HG03439 (cell line): ENCODE data around the gene PCED1A.
"Not testable (repeated sequence)": the region's sequence is repeated elsewhere in the genome, so short reads cannot be mapped to it uniquely, and the experiment has no call there.

Experiments
- ATAC-seq: cut with Tn5 transposase; IDR thresholded peaks from one replicate; pipeline ENCODE4 v1.9.1; 2021; ENCODE audit warnings: mild to moderate bottlenecking, moderate library complexity; ENCODE audit not compliant: unreplicated experiment

The PCED1A gene

GRCh38 chr20:2831206-2831605 is 9.2 kb downstream of the PCED1A start:
- not testable (repeated sequence) for ATAC-seq

GRCh38 chr20:2829376-2829775 is 11.1 kb downstream of the PCED1A start:
- ATAC-seq: no peak

- no peak for ATAC-seq
Observed at GRCh38 chr20:2826655-2827054, 13.8 kb downstream of the PCED1A start.

- no peak for ATAC-seq
Observed at GRCh38 chr20:2825761-2826160, 14.7 kb downstream of the PCED1A start.

DNA sequence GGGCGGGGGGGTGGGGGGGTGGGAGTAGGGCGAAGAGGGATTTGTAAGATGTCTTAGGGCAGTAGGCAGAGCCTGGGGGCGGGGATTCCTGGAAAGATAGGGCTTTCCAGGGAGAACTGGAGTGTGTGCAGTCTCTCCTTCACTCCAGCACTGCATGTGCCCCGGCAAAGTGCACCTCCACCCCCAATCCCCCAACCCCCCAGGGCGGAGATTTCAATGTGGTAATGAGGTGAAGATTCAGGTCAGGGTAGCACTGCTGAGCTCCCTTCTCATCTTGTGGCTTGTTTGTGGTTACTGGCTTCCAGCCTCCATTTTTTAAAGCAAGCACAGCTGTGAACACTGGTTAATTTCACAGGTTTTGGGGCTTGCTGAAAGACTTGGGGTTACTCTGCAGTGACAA is 18.4 kb downstream of the PCED1A start:
- no peak for ATAC-seq

DNA sequence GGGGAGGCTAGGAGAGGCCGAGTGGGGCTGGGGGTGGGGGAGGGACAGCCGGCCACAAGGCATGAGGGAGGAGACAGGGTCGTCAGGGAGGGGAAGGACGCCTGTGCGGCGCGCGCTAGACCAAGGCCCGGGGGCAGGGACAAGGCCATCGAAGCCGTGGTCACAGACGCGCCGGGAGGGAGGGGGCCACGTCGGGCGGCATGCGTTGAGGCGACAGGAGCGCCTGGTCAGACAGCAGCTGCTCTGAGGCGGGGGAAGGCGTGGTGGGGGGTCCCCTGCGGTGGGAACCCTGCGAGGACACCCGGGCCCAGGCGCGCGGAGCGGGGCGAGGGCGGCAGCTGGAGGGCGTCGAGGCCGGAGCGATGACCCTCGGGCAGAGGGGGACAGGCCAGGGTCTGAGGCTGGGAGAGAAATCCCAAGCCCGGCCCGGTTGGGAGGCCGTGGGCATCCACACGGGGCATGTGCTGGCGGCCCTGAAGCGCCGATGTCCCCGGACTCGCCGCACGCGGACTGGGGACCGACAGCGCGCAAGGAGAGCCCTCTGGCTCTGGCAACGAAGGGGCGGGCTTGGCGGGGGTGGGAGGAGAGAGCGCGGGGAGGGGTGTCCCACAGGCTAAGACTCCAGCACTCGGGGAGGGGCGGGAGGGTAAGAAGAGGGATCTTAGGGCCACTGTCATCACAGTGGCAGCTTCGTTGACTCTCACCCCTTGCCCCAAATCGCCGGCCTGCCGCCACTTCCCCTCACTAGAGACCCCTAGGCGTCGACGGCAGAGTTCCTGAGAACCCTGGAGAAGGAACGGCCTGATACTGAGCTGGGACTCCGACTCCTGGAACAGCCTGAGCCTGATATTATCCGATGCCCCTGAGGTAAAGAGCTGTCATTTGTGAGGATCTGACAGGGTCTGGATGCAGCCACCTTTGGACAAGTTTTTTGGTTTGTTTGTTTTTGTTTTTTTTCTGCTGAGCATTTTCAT is 19.3 kb downstream of the PCED1A start:
- ATAC-seq: no peak

DNA sequence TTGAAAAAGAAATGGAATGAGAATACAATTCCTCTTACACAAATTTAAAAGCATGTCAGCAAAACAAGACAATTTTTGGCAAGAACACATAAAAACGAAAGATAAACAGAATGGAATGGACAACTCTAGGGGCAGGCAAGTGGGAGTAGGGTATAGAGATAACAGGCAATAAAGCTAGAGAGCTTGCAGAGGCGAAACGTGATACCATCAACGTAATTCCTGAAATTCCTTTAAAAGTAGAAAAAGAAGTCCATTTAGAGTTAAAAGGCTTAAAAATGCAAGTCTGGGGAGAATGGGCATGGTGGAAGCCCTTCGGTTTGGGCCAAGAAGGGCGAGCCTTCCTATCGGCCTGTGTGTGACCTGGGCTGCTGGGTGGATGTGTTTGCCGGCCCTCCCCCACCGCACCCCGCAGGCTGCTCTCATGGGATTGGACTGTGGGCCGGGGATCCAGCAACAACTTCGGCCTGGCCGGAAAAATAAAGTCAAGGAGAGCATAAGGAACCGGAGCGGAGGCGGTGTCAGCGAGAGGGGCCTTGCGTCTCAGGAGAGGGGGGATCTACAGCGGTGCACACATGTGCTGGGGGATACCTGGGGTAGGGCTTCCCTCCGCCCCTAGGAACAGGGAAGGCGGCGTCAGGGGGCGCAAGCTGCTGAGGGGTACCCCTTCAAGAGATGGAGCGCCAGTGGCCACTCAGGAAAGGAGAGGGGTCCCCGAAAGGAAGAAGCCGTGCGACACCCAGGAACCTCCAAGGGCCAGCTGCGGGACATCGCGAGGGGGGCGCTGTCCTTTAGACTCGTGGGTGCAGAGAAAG is 20.2 kb downstream of the PCED1A start:
- ATAC-seq: no peak

DNA sequence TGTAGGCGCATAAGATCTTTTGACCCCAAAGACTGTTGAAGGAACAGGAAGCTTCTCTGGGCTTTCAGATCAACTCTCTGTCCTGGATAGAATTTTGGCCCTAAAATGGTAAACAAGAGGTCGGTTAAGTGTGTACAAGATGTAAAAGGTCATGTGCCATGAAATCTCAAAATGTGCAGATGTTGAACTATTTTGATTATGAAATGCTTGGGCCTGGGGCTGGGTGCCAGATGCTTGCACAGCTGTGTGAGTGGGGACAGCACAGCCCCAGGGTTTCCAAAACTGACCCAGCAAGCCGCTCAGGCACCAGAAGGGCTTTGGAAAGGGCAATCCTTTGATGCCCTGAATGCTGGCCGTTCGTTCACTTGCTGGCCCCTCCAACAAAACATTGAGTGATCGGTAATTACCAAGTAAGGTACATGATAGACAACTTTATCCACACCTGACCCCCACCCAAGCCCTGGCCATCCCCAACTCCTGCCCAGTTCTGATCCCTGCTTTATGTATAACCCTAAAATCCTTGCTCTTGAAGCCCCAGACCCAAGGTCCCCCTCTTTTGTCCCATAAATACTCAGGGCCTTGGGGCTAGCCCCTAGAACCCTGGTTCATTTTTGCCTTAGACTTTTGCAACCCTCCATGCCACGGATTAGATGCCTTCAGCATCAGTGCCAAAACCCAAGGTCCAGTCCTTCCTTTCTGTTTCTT is 22.4 kb downstream of the PCED1A start:
- ATAC-seq: no peak

DNA sequence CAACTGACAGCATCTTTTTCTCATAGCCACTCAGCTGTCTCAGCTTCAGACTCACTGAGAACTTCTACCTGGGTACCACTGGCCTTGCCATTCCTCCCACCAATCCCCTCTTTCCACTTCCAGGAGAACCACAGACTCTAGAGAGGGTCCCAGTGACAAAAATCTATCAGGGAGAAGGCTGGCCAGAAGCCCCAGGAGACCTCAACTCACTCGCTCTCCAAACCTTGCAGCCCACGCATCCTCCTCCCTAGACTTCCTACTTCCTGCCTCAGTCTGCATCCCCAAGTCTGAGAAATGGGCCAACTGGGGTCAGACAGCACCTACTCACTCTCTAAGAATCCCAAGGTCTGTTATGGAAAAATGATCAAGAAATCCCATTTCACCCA is 23.1 kb downstream of the PCED1A start:
- ATAC-seq: no peak

- no peak for ATAC-seq
Observed at GRCh38 chr20:2816583-2817340, 23.7 kb downstream of the PCED1A start.

DNA sequence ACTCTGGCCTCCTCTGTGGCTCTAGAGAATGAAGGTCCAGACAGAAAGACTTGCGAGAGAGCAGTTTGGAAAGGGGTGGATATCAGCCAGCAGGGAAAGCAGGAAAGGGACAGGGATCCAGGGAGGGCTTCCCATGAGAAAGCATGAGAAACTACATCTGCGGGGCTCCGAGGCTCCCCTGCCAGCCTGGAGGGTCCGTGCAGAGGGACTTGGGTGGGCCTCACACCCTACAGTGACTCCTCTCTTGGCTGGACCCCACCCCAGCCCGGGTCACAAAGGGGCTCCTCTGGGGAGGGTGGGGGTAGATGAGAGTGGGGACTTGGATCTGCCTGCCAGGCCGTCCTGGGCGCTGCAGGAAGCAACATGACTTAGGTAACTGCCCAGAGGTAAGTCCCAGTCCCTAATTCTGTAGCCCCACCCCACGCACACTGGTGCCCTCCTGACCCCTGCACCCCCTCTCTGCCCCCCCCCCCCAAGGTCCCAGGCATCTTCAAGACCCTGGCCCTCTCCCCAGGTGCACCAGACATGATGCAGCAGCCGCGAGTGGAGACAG is 24.3 kb downstream of the PCED1A start, which contains the start of gene TMEM239:
TSS of gene TMEM239 (plus strand) at position 335 of the 553 bp plus-strand sequence. CDS start at position 526, 191 bp downstream.
- ATAC-seq: no peak

GRCh38 chr20:2815242-2815900 is 25.1 kb downstream of the PCED1A start:
- no peak for ATAC-seq

GRCh38 chr20:2814587-2815051 is 25.8 kb downstream of the PCED1A start, which contains the start of gene C20orf141:
Gene C20orf141 (plus strand): TSS chr20:2814987. CDS start chr20:2815185, 198 bp downstream.
- ATAC-seq: no peak

GRCh38 chr20:2814076-2814475 is 26.4 kb downstream of the PCED1A start:
- ATAC-seq: no peak

- no peak for ATAC-seq
Observed at GRCh38 chr20:2812189-2812588, 28.3 kb downstream of the PCED1A start.

DNA sequence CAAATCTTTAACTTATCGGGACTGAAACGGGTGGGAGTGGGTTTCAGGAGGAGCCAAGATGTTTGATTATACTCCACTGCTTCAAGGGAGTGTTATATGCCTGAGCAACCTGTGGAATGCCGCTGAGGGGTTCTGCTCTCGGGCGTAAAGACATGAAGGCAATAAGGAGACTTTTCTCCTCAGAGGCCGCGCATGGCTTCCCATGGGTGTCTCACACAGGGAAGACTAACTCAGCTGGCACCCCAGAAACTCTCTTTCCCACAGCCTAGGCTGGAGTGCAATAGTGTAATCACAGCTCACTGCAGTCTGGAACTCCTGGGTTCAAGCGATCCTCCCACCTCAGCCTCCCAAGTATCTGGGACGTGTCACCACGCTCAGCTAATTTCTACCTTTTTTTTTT is 30.8 kb downstream of the PCED1A start:
- no peak for ATAC-seq

- ATAC-seq: not testable (repeated sequence)
Observed at GRCh38 chr20:2807929-2808328, 32.5 kb downstream of the PCED1A start.

DNA sequence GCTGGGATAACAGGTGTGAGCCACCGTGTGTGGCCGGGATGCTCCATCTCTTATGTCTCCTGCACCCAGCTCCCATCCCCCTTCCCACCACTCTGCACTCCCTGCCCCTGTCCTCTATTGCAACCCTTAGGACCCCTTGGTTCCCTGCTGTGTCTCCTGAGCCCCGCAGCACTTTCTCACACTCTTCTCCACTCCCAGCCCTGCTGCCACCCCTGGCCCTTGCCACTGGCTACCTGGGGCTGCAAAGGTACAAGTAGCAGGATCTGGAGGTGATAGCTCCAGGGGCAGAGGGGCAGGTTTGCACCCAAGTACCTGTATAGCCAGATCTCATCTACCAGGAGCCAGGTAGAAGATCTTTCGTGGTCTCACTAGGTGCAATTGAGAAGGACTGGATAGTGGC is 33.4 kb downstream of the PCED1A start:
- no peak for ATAC-seq

GRCh38 chr20:2806351-2806701 is 34.1 kb downstream of the PCED1A start:
- no peak for ATAC-seq
